OCI-LY3 (cell line): ENCODE measurements around the gene SIGLEC14.

ENCODE experiments used
- CTCF ChIP-seq: fragments of 200-600, 300-600 bp; sonication (generic); IDR thresholded peaks from 2 replicates; pipeline ENCODE4 v1.5.1; 2014; ENCODE audit warnings: antibody characterized with exemption, low read length, low read depth
- EZH2phosphoT487 ChIP-seq: fragments of 200-600 bp; shearing (Covaris generic); IDR thresholded peaks from 2 replicates; pipeline ENCODE4 v1.6.1; 2018; ENCODE audit warnings: antibody characterized with exemption, mixed run types, low read depth

- TF ChIP-seq CTCF (no peak), EZH2phosphoT487 (no peak)
Measured at GRCh38 chr19:51627491-51628138, 19.0 kb downstream of the SIGLEC14 start.
